ENCODE data around the gene LY9. TPM values are rescaled to one million over a fixed set of nuclear protein-coding genes. Genes with fewer than 3 reads are reported as not detected.

The LY9 gene
- total RNA-seq, 1 experiment from 2014 or later = not detected

DNA sequence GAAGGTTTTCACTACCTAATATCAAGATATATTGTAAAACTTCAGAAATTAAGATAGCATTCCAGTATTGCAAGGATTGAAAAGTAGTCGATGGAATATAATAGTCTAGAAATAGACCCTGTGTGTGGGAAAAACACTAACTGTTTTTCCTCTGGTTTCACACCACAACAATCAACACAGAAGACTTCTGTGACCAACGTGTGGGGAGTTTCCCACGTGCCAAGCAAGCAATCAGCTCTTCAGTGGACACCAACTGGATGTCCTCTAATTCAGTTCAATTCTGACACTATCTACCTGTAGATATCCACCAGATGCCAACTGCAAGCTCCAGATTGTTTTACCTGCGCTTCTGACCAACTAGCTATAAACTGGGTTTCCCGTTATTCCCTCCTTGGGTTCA lies 54.6 kb downstream of the LY9 start:
- no peaks in the 10 kb centered on the region for H3K4me1 ChIP-seq (ENCODE audit: insufficient read depth, low read length)
- no peak for TF ChIP-seq EZH2phosphoT487 (IDR thresholded peaks at IDR 0.05; ENCODE audit: borderline replicate concordance, low read length)
- TF ChIP-seq, protein P1, sequence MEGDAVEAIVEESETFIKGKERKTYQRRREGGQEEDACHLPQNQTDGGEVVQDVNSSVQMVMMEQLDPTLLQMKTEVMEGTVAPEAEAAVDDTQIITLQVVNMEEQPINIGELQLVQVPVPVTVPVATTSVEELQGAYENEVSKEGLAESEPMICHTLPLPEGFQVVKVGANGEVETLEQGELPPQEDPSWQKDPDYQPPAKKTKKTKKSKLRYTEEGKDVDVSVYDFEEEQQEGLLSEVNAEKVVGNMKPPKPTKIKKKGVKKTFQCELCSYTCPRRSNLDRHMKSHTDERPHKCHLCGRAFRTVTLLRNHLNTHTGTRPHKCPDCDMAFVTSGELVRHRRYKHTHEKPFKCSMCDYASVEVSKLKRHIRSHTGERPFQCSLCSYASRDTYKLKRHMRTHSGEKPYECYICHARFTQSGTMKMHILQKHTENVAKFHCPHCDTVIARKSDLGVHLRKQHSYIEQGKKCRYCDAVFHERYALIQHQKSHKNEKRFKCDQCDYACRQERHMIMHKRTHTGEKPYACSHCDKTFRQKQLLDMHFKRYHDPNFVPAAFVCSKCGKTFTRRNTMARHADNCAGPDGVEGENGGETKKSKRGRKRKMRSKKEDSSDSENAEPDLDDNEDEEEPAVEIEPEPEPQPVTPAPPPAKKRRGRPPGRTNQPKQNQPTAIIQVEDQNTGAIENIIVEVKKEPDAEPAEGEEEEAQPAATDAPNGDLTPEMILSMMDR (conservative IDR thresholded peaks at IDR 0.05; ENCODE audit: low read depth, low read length) = no peak
- no peak for TF ChIP-seq EZH2 (IDR thresholded peaks at IDR 0.05; ENCODE audit: low read length, unreplicated experiment)
- no peak overlapping the region for H3K9ac ChIP-seq (ENCODE audit: low read length)
- H3F3A ChIP-seq (ENCODE audit: low read length, unreplicated experiment) = no peaks in the 10 kb centered on the region
- BruUV-seq (replicated peaks) = no TSS peak
- H3K9me2 ChIP-seq (replicated peaks; ENCODE audit: low read length) = no peaks in the 10 kb centered on the region
- no peak overlapping the region for H2AFZ ChIP-seq (ENCODE audit: low read length)
- no peak overlapping the region for H3K4me3 ChIP-seq (ENCODE audit: low read length)
- H3K27ac ChIP-seq (ENCODE audit: low read length) = no peak overlapping the region
- H3K27me3 ChIP-seq (ENCODE audit: low read length) = peaks cover 20% of the 10 kb centered on the region
- H3K9me3 ChIP-seq (ENCODE audit: low read length) = no peaks in the 10 kb centered on the region; the same call in 1 of the 2 replicates
- CTCF ChIA-PET = no interaction called here
- H3K79me2 ChIP-seq (ENCODE audit: low read length) = no peaks in the 10 kb centered on the region
- H3K4me2 ChIP-seq (ENCODE audit: low read length) = no peak overlapping the region
- intact Hi-C loops (cut with micrococcal nuclease) = no loop called here
- H4K20me1 ChIP-seq (ENCODE audit: low read length) = no peaks in the 10 kb centered on the region
- POLR2A ChIA-PET (ENCODE audit: unreplicated experiment) = no interaction called here
- H3K36me3 ChIP-seq (ENCODE audit: low read depth, low read length) = no peaks in the 10 kb centered on the region
- no peak for DNase-seq
- no peak for ATAC-seq

DNA sequence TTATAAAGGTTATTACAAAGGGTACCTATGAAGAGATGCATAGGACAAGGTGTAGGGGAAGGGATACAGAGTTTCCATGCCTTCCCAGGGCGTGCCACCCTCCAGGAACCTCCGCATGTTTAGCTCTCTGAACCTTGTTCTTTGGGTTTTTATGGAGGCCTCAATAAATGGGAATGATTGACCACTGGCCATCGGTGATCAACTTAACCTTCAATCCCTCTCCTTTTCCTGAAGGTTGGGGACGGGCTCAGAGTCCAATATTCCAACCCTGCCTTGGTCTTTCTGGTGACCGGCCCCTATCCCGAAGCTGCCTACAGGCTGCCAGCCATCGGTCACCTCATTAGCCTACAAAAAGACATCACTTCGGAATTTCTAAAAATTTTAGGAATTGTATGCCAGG lies 55.0 kb downstream of the LY9 start:
- Histone ChIP-seq H3K27me3 (ENCODE audit: low read length) (peaks cover 20% of the 10 kb centered on the region), H3K4me2 (ENCODE audit: low read length) (no peak overlapping the region), H3K9me2 (replicated peaks; ENCODE audit: low read length) (no peaks in the 10 kb centered on the region), H3F3A (ENCODE audit: low read length, unreplicated experiment) (no peaks in the 10 kb centered on the region), H3K79me2 (ENCODE audit: low read length) (no peaks in the 10 kb centered on the region), H3K27ac (ENCODE audit: low read length) (no peak overlapping the region), H3K36me3 (ENCODE audit: low read depth, low read length) (no peaks in the 10 kb centered on the region), H3K9me3 (ENCODE audit: low read length) (no peaks in the 10 kb centered on the region; the same call in 1 of the 2 replicates), H4K20me1 (ENCODE audit: low read length) (no peaks in the 10 kb centered on the region), H3K4me1 (ENCODE audit: insufficient read depth, low read length) (no peaks in the 10 kb centered on the region), H3K4me3 (ENCODE audit: low read length) (no peak overlapping the region), H3K9ac (ENCODE audit: low read length) (no peak overlapping the region), H2AFZ (ENCODE audit: low read length) (no peak overlapping the region)
- ChIA-PET CTCF (no interaction called here), POLR2A (ENCODE audit: unreplicated experiment) (no interaction called here)
- TF ChIP-seq EZH2 (IDR thresholded peaks at IDR 0.05; ENCODE audit: low read length, unreplicated experiment) (no peak), EZH2phosphoT487 (IDR thresholded peaks at IDR 0.05; ENCODE audit: borderline replicate concordance, low read length) (no peak)
- TF ChIP-seq, protein P1 (conservative IDR thresholded peaks at IDR 0.05; ENCODE audit: low read depth, low read length) = no peak
- intact Hi-C loops (cut with micrococcal nuclease) = no loop called here
- ATAC-seq (no peak), DNase-seq (no peak)
- BruUV-seq (replicated peaks) = no TSS peak

DNA sequence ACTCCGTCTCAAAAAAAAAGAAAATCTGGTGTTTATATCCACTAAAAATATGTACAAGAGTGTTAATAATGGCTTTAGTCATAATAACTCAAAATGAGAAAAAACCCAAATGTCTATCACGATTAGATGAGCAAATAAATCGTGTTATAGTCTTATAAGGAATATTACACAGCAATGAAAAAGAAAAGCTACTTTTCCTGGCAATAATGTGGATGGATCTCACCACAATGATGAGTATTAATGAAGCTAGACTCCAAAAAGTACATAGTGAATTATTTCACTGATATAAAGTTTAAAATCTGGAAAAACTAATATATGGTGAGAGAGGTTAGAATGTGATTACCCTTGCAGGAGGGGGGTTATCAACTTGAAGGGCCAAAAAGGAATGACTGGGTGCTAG lies 57.0 kb downstream of the LY9 start:
- intact Hi-C loops (cut with micrococcal nuclease) = no loop called here
- CTCF ChIA-PET = no interaction called here

More for the DNA sequence above, 57.0 kb downstream of the LY9 start:
- Histone ChIP-seq H3K4me3 (ENCODE audit: low read length) (no peak overlapping the region), H2AFZ (ENCODE audit: low read length) (no peak overlapping the region), H3K4me2 (ENCODE audit: low read length) (no peak overlapping the region), H3K79me2 (ENCODE audit: low read length) (no peaks in the 10 kb centered on the region), H3K9me3 (ENCODE audit: low read length) (no peaks in the 10 kb centered on the region; the same call in 1 of the 2 replicates), H4K20me1 (ENCODE audit: low read length) (no peaks in the 10 kb centered on the region), H3F3A (ENCODE audit: low read length, unreplicated experiment) (no peaks in the 10 kb centered on the region), H3K4me1 (ENCODE audit: insufficient read depth, low read length) (no peaks in the 10 kb centered on the region), H3K27me3 (ENCODE audit: low read length) (peaks cover 20% of the 10 kb centered on the region), H3K36me3 (ENCODE audit: low read depth, low read length) (no peaks in the 10 kb centered on the region), H3K9me2 (replicated peaks; ENCODE audit: low read length) (no peaks in the 10 kb centered on the region), H3K9ac (ENCODE audit: low read length) (no peak overlapping the region), H3K27ac (ENCODE audit: low read length) (no peak overlapping the region)
- no peak for DNase-seq
- ATAC-seq = no peak
- POLR2A ChIA-PET (ENCODE audit: unreplicated experiment) = no interaction called here
- BruUV-seq (replicated peaks) = no TSS peak
- TF ChIP-seq, protein P1 (conservative IDR thresholded peaks at IDR 0.05; ENCODE audit: low read depth, low read length) = no peak
- TF ChIP-seq EZH2phosphoT487 (IDR thresholded peaks at IDR 0.05; ENCODE audit: borderline replicate concordance, low read length) = no peak
- TF ChIP-seq EZH2 (IDR thresholded peaks at IDR 0.05; ENCODE audit: low read length, unreplicated experiment) = no peak
